Measurements from ENCODE around the gene RABGAP1L. TPM values are rescaled to one million over a fixed set of nuclear protein-coding genes. Genes with fewer than 3 reads are reported as not detected.

Gene RABGAP1L
- total and polyA plus RNA-seq, 11 donors = 18.6 to 195 (median 98.4) TPM

DNA sequence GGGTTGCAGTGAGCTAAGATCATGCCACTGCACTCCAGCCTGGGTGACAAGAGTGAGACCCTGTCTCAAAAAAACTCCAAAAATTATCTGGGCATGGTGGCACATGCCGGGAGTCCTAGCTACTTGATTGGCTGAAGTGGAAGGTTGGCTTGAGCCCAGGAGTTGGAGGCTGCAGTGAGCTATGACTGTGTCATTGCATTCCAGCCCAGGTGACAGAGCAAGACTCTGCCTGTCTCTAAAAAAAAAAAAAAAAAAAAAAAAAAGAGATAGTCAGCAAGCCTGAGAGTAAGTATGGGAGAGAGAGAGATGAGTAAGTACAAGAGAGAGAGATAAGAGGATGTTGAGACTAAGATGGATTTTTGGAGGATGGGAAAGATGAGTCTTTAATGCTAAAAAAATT is 659.6 kb downstream of the RABGAP1L start:
- 54 to 63% (median 59%) methylated on average over 1 of the region's 1 CpG for WGBS, 4 donors
- H3K27me3 ChIP-seq = no peaks in the 10 kb centered on the region

GRCh38 chr1:174819596-174819995 is 660.3 kb downstream of the RABGAP1L start:
- DNase-seq (no peak), ATAC-seq (no peak)
- H3K4me1 ChIP-seq = peaks cover 0 to 16% (median 0%) of the 10 kb centered on the region in 12 donors
- H3K9me3 ChIP-seq = no peaks in the 10 kb centered on the region
- no peak overlapping the region for H3K27ac ChIP-seq
- TF ChIP-seq POLR2A (IDR thresholded peaks at IDR 0.05) (no peak), CTCF (IDR thresholded peaks at IDR 0.05) (no peak)
- H3K27me3 ChIP-seq = no peaks in the 10 kb centered on the region
- no peaks in the 10 kb centered on the region for H3K36me3 ChIP-seq
- intact Hi-C loops (cut with DNase I) = no loop called here
- H3K4me3 ChIP-seq = no peak overlapping the region

More for the DNA sequence above, 659.6 kb downstream of the RABGAP1L start:
- Histone ChIP-seq H3K27ac (no peak overlapping the region), H3K4me1 (peaks cover 0 to 16% (median 0%) of the 10 kb centered on the region in 12 donors), H3K9me3 (no peaks in the 10 kb centered on the region), H3K4me3 (no peak overlapping the region), H3K36me3 (no peaks in the 10 kb centered on the region)
- DNase-seq = peak in 3 of 5 donors; percentile 40 to 56 (median 51)
- no peak for TF ChIP-seq POLR2A (IDR thresholded peaks at IDR 0.05)
- TF ChIP-seq CTCF (IDR thresholded peaks at IDR 0.05) = no peak
- ATAC-seq = peak in 3 of 4 donors; percentile 44 to 79 (median 70)
- intact Hi-C loops (cut with DNase I) = no loop called here

- WGBS, 4 donors = 46 to 56% (median 52%) methylated on average over 4 of the region's 4 CpGs
- no peak for DNase-seq
These were observed 665.8 kb downstream of the RABGAP1L start for GRCh38 chr1:174825127-174825526.

DNA sequence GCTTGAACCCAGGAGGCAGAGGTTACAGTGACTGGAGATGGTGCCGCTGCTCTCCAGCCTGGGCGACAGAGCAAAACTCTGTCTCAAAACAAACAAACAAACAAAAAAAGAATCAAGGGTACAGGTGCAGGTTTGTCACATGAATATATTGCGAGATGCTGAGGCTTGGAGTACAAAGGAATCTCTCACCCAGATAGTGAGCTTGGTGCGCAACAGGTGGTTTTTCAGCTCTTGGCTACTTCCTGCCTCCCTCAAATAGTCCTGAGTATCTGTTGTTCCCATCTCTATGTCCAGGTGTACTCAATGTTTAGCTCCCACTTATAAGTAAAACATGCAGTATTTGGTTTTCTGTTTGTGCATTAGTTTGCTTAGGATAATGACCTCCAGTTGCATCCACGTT is 666.5 kb downstream of the RABGAP1L start:
- 87 to 95% (median 90%) methylated on average over 5 of the region's 5 CpGs for WGBS, 4 donors
- Histone ChIP-seq H3K36me3 (peaks cover 0 to 7% (median 0%) of the 10 kb centered on the region in 9 donors), H3K27ac (no peak overlapping the region), H3K4me3 (no peak overlapping the region), H3K9me3 (no peaks in the 10 kb centered on the region), H3K4me1 (peaks cover 0 to 16% (median 0%) of the 10 kb centered on the region in 12 donors), H3K27me3 (no peaks in the 10 kb centered on the region)
- intact Hi-C loops (cut with DNase I) = no loop called here
- TF ChIP-seq CTCF (IDR thresholded peaks at IDR 0.05) (no peak), POLR2A (IDR thresholded peaks at IDR 0.05) (no peak)
- ATAC-seq (no peak), DNase-seq (no peak)

More at GRCh38 chr1:174825127-174825526, 665.8 kb downstream of the RABGAP1L start:
- Histone ChIP-seq H3K9me3 (no peaks in the 10 kb centered on the region), H3K4me1 (peaks cover 0 to 16% (median 0%) of the 10 kb centered on the region in 12 donors), H3K36me3 (peaks cover 0 to 7% (median 0%) of the 10 kb centered on the region in 9 donors), H3K27ac (no peak overlapping the region), H3K4me3 (no peak overlapping the region), H3K27me3 (no peaks in the 10 kb centered on the region)
- intact Hi-C loops (cut with DNase I) = no loop called here
- TF ChIP-seq POLR2A (IDR thresholded peaks at IDR 0.05) (no peak), CTCF (IDR thresholded peaks at IDR 0.05) (no peak)
- no peak for ATAC-seq
